NCI-H2196 (cell line): Measurements from ENCODE around the gene CACNA2D3.
"Not testable (repeated sequence)": the region's sequence is repeated elsewhere in the genome, so short reads cannot be mapped to it uniquely, and the experiment has no call there.

ENCODE experiments used
- DNase-seq: peaks from one replicate; lab custom pipeline; 2025; ENCODE audit not compliant: unreplicated experiment; lab: John Stamatoyannopoulos, UW

Gene CACNA2D3

DNA sequence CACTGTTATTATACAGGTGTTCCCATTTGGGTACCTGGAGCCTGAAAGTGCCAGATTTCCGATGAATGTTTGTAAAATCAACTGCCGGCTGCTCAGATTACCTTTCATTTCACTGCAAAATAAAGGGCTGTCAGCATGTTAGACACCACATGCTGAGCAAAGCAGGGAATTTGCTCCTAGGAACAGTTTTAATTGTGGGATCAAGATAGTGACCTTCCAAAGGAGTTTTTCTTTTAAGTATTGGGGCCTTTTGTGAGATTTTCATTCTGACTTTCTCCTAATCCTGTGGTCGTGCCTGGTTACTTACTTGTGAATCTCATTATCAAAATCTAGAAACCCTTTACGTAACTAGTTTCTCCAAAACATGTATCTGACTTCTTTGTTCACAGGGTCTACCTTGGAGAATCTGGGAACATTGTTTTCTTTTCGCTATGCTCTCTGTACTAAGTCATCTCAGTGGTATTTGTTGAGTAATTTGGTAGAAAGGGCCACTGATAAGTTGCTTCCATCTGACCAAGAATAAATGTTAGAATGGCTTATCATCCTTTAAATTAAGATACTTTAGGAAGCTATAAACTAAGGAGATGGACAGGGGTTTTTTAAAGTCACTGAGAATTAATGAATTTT, 846.3 kb downstream of the CACNA2D3 start:
- DNase-seq = no peak

DNA sequence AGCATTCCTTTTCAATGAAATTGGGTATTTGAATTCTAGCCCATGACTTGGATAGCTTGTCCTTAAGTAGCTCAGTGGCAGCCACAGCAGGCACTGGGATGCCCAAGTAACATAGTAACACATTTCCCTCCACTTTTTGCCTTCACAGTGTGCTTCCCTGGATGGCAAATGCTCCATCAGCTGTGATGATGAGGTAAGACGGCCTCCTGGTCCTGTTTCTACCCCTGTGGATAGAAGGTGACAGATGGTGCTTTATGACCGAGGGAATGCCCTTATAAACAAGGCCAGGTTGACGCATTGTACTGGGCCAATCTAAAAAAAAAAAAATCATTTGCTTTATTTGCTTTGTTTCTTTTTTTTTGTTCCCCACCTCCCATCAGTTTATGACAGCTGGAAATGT, 847.3 kb downstream of the CACNA2D3 start:
- no peak for DNase-seq

DNA sequence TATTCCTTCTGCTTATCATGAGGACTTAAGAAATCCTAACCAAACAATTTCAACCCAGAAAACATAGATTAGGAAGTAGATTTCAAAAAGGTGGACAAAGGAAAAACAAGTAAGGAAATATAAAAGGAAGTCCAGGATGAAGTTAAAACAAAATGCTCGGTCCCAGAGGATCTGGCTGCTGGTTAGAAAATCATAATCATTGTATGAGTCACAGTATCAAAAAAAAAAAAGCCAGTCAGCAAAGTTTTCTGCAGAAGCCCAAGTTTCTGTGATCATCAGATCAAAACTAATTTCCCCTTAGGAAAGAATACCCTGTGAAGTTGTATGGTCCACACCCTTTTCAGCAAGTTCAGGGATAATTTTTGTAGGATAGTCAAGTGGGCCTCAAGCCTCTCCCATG, 848.5 kb downstream of the CACNA2D3 start:
- no peak for DNase-seq

DNA sequence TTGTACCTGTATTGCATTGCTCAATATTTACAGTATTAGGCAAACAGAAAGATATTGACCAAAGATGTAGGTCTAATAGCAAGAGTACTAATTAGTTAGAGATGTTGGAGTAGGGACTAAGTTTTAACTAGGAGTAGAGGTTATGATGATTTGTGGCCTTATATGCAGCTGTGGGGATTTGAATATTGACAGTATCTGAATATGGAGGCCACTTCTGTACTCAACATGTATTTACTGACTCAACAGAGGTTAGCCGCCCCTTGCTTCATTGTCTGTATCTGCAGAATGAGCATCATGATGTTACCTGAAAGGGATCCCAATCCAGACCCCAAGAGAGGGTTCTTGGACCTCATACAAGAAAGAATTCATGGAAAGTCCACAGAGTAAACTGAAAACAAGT, 855.1 kb downstream of the CACNA2D3 start:
- DNase-seq = no peak

DNA sequence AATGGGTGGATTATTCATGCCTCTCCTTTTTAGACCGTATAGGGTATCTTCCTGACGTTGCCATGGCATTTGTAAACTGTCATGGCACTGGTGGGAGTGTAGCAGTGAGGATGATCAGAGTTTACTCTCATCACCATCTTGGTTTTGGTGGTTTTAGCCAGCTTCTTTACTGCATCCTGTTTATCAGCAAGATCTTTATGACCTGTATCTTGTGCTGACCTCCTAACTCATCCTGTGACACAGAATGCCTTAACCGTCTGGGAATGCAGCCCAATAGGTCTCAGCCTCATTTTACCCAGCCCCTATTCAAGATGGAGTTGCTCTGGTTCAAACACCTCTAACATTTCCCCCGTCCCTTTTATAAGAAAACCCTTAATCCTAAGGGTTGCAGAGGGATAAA, 855.6 kb downstream of the CACNA2D3 start:
- not testable (repeated sequence) for DNase-seq

DNA sequence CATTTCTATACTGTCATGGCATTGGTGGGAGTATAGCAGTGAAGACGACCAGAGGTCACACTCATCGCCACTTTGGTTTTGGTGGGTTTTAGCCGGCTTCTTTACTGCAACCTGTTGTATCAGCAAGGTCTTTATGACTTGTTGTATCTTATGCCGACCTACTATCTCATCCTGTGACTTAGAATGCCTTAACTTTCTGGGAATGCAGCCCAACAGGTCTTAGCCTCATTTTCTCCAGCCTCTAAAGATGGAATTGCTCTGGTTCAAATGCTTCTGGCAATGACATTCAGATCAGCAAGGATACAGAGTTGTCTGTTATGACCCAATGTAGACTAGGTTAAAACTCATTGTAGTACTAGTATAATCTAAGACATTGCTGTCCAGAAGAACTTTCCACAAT, 860.5 kb downstream of the CACNA2D3 start:
- no peak for DNase-seq

DNA sequence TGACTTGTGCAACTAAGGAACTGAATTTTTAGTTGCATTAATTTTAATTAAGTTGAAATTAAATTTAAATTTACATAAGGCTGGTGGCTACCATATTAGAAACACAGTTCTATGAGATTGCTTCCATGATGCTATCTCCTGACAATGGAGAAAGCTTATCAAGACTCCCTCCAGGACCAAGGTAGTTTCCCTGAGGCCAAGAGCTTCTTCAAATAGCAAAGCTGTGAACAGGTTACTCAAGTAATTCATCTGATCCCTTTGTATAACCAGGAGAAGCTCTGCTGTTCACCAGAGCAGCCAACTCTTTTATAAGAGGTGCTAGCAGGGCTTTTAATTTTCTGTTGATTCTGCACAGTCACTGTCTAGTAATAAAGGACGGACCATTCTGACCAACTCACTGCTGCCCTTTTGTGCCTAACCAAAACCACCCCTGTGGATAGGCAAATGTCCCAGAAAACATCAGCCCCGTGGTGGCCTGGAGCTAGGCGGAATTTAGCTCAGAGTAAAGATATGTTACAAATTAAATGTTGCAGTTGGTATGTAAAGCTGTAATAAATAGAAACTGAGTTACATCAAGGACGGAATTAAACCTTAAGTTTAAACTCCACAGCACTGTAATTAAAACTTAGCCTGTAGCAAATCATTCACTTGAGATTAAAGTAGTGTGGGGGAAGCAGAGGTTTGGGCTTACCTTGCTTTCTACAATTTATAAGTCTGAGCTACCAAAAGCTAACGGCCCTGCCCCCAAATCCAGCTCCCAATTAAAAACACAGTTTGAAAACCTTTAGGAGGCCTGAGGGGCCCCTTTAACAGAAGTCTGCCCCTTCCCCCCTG, 861.1 kb downstream of the CACNA2D3 start:
- DNase-seq = no peak

DNA sequence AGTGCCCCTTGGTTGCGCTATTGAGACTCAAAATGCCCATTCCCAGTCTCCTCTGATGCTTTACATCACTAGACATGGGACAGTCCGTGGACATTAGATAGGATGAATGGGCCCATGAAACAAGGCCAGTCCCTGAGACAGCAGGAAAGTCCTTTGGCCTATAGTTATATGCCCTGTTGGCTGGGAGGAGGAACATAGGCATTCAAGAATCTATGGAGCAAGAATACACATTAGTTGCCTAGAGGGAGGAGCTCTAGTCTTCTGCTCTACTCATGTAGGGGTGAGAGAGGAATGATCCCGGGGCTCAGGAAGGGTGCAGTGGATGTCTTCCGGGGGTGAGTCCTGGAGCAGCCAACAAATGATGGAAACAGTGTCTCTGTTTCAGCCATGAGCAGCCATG, 863.5 kb downstream of the CACNA2D3 start:
- no peak for DNase-seq

DNA sequence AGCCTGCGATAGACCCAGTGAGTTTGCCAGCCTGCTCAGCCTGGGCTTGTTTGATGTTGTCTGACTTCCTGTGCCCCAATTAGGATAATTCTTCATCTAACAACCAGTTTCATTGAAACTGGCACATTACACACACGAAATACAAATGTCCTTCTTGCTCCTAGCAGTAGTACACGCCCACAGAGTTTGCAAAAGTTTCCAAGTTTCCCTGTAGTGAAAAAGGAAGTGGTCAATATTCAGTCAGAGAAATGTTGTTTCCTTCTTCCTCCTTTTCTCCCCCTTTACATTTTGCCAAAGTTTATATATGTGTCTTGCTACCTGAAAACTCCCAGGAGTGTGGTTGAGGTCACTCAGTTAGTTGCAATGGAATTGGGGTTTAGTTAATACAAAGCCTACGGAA, 863.9 kb downstream of the CACNA2D3 start:
- DNase-seq = no peak

DNA sequence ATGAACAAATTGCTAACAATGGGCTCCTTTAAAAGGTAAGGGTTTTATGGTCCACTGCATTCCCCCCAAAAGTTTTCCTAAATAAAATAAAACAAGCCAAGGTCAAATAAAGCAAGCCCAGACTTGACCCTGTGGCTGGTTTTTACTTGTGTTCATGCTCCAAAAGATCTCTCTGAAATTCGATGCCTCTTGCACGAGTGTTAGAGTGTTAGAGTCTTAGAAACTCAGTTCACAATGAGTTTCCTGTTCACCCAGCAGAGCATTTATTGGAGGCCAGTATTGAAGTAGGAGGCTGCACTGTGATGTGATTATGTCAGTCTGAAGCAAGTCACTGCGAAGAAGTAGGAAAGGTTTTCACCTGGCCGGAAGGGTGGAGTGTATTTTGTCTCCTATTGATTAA, 865.4 kb downstream of the CACNA2D3 start:
- DNase-seq = peak; percentile 15

DNA sequence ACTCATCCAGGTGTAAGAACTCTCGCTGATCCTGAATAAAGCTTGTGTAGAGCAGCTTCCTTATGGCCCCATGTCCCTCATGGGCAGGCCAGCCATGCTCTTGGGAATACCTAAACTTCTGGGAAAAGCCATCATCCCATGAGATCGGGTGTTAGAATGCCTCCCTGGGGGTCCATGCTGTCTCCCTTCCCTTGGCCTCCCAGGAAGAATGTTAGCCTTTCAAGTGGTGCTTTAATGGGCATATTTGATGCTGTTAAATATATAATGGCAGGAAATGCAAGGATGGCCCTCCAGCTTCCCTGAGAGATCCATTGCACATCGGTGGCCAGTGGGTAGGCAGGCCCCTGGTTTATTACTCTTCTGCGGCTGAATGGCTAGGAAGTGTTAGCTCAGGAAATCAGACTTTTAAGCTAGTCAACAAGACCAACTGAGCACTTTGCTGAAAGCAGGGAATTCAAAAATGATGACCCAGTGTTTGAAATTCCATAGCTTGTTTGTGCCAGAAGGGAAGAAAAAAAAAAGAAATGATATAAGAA, 866.0 kb downstream of the CACNA2D3 start:
- no peak for DNase-seq

DNA sequence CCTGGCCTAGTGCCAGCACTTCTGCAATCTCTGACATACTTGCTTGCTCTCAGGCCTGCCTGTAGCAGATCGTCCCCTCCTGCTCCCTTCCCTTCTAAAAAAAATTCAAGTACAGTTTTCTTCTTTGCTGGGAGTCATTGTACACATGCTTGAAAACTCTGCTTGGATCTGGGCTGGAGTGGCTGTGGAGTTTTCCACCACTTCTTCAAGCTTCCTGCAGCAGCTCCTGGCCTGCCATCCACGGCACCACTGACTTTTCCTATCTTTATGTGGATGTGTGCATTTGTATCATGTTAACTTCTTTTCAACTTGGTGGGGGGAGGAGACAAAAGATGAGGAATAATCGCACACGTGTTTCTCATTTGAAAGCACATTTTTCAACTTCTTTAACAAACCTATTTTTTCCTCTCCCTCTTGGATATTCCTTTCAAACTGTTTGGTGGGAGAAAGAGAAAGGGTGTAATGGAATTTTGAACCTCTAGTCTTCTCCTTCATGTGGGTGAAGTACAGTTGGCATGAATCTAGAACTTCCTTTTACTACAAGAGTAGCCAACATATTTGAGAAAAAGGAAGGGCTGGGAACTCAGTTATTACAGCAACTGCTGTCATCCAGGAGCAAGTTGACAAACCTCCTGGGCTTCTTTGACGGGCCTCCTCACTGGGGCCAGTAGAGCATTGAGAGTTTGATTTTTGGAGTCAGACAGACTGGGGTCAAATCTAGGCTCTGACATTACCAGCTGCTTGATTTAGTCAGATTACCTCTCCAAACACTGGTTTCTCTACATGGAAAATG, 866.7 kb downstream of the CACNA2D3 start:
- no peak for DNase-seq

DNA sequence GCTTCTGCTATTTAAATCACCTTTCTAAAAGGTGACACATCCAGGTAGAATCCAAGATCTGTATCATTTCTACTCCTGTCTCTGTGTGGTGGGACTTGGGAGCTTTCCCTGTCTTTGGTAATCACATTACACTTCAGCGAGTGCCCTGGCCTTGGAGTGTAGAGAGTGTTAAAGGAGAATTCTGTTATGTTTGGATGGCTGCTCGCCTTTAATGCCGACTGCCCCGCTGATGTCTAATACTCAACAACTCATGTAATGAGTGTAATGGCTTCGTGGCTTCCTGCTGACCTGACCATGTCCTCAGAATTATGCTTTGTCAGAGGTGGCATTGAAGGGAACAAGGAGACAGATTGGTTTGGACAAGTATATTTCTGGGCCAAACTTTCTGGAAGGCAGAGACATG, 871.8 kb downstream of the CACNA2D3 start:
- no peak for DNase-seq

DNA sequence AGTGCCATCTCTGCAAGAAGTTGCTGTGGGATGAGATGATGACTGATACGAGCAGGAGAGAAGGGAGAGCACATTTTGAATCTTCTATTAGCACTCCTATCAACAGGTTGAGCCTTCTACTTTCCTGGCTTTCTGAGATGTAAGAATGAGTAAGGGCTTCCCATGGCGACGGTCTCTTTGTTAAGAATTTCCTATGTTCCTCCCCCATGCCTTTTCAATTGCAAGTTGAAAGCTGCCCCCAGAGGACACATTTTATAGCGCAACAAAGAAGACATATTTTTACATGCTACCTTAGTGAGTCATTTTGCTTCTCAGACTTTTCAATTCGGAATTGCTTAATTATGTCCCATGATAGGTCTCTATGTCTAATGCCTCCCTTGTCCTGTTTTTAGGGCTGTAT, 876.8 kb downstream of the CACNA2D3 start:
- no peak for DNase-seq

DNA sequence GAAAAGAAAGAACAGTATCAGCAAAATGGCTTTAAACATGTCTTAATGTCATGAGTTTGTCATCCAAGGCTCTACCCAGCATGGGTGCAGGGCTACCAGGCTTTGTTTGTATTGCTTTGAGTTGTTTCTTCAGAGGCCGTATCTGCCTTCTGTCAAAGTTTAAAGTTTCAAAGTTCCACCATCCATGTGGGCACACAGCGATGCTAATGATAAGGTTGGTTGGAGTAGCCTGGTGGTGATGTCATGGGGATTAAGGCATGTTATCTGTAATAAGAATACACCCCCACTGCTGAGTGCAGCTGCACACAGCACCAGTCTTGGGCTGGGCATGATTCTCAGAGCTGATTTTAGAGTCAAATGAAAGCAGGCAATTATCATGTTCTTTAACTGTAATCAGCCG, 877.5 kb downstream of the CACNA2D3 start:
- no peak for DNase-seq

DNA sequence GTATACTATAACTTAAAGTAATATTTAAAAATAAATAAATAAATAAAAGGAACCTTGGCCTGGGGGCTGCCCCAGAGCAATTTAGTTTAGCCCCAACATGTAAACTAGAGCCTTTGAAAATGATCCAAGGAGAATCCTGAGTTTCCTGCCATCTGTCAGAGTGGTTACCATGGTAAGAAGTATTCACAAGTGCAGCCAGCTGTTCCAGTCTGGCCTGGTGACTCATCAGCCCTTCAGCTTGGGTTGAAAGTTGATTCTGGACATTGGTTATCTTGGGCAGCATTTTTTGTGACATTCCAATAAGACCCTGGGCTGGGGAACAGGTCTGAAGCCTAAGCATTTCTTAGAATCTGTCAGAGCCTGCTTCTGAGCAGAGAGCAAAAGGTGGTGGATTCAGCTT, 878.2 kb downstream of the CACNA2D3 start:
- peak; percentile 53 for DNase-seq

DNA sequence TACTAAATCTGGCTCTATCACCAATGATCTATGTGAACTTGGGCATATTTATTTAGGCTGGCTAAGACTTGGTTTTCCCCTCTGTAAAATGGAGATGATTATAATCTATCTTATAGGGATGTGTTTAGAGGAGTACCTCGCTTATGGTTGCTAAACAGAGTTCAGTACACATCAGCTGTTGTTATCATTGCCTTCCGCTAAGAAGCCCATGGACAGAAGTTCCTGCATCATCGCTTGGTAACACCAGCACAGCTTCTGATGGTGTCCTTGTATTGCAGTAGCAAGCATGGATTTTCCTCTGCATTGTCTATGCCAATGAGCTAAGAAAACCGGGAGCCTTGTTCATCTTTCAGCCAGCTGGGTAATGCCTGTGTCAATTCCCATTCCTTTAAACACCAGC, 878.6 kb downstream of the CACNA2D3 start:
- no peak for DNase-seq

DNA sequence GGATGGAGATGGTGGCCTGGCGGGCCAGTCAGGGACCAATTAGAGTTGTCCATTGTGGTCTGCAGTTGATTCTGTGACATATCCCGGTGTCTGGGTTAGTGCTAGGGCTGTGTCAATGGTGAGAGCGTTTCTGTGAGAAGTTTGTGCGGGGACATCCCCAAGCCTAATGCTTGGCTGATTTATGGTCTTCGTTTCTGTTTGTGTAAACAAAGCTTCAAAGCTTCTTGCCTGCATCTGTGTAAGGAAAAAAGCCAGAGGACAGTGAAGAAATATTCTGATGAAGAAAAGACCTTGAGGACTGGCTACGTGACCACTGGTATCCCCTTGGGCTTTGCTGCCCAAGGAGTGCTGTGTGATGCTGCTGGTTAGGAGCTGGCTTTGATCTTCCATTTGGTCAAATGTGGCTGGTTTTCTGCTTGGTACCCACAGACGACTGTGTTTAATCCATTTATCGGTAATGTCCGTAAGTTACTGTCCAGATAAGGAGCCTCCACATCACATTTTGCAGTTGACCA, 880.1 kb downstream of the CACNA2D3 start:
- DNase-seq = no peak

DNA sequence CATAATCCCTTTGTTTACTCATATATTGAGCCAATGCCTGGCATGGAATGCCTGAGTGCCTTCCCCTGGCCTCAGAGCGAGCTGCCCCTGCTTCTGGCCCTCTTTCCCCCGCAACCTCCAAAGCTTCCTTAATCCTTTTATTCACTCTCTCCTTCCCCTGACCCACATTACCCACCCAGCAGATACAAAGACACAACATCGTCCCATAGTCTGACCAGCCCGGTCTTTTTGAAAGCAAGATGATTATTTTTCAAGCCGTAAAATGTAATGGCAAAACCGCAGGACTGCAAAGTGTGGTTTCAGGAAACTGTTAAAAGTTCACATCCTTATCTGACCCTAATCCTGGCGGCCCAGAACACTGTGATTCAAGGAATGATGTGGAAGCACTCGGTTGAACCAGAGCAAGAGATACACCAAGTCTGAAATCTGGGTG, 883.9 kb downstream of the CACNA2D3 start:
- DNase-seq = no peak

DNA sequence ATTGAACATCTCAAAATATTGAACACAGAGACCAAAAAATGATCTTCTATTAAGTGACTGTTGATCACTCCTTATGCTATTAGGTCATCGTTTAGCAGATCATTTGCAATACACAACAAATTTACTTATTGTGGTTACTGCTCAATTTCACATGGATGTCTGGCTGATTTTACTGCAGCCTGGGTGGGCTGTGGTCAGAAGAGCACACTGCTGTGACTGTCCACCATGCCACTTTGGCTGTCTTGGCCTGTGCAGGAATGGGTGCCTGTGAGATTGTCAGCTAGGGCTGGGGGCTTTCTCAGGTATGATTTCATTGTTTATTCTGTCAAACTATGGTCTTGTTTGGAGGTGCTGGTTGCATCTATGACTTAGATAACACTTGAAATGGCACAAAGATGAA, 885.6 kb downstream of the CACNA2D3 start:
- DNase-seq = no peak

DNA sequence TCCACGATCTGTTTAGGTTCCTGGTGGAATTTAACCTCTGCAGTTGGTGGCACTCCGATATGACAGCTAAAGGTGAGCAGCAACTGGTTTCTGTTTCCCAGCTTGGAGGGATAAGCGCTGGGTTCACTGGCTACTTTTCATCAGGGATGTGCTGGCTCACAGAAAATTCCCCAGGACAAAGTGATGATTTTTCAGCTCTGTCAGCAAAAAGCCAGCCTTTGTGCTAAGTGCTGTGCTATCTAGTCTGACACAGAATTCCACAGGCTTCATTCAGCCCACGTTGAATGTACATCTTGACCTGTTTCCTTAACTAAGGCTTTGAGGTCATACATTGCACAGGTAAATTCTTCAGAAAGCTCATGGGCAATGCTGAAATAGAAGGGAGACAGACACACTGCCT, 887.0 kb downstream of the CACNA2D3 start:
- no peak for DNase-seq
